Karpas-422 (cell line): ENCODE measurements around the gene GTF2H1. TPM values are rescaled to one million over a fixed set of nuclear protein-coding genes. Genes with fewer than 3 reads are reported as not detected.
"Not testable (repeated sequence)": the region's sequence is repeated elsewhere in the genome, so short reads cannot be mapped to it uniquely, and the experiment has no call there.

Experiments used
- DNase-seq: peaks from one replicate; pipeline ENCODE4 v3.0.0-alpha.2; 2015
- H2AFZ ChIP-seq: fragments of 200-600 bp; sonication (generic); 2 replicates; pipeline ENCODE4 v1.6.1; 2014; ENCODE audit warnings: antibody characterized with exemption, low read length, mixed read lengths
- H3K27ac ChIP-seq: fragments of 200-600 bp; sonication (generic); 2 replicates; pipeline ENCODE4 v1.5.1; 2014; ENCODE audit warnings: mild to moderate bottlenecking, low read length, moderate library complexity
- H3K27me3 ChIP-seq: fragments of 200-600 bp; sonication (generic); 2 replicates; pipeline ENCODE4 v1.6.1; 2014; ENCODE audit warnings: low read length, mixed read lengths
- H3K36me3 ChIP-seq: fragments of 200-600 bp; sonication (generic); 2 replicates; pipeline ENCODE4 v1.6.1; 2014; ENCODE audit warnings: low read length, mixed read lengths; ENCODE audit not compliant: insufficient read depth
- H3K4me1 ChIP-seq: fragments of 200-600 bp; sonication (generic); 2 replicates; pipeline ENCODE4 v1.6.1; 2014; ENCODE audit warnings: mild to moderate bottlenecking, low read length, mixed read lengths
- H3K4me2 ChIP-seq: fragments of 200-600 bp; sonication (generic); 2 replicates; pipeline ENCODE4 v1.6.1; 2014; ENCODE audit warnings: low read length, low read depth, mild to moderate bottlenecking; ENCODE audit not compliant: poor library complexity, severe bottlenecking
- H3K4me3 ChIP-seq: fragments of 200-600 bp; sonication (generic); 2 replicates; pipeline ENCODE4 v1.5.1; 2014; ENCODE audit warnings: mild to moderate bottlenecking, antibody characterized with exemption, low read length, mixed read lengths
- H3K79me2 ChIP-seq: fragments of 200-600 bp; sonication (generic); 2 replicates; pipeline ENCODE4 v1.6.1; 2014; ENCODE audit warnings: mild to moderate bottlenecking, low read length, mixed read lengths
- H3K9ac ChIP-seq: fragments of 200-600 bp; sonication (generic); 2 replicates; pipeline ENCODE4 v1.6.0; 2014; ENCODE audit warnings: low read length
- H3K9me2 ChIP-seq: fragments of 200-600 bp; sonication (generic), shearing (Covaris generic); replicated peaks from 2 replicates; pipeline ENCODE4 v1.6.0; 2014; ENCODE audit warnings: mild to moderate bottlenecking, low read length, moderate library complexity; ENCODE audit not compliant: insufficient read depth
- H3K9me3 ChIP-seq: fragments of 300-700, 200-600 bp; sonication (generic); 2 replicates; pipeline ENCODE4 v1.6.1; 2014; ENCODE audit warnings: low read length, mixed read lengths
- H4K20me1 ChIP-seq: fragments of 200-600 bp; sonication (generic); 2 replicates; pipeline ENCODE4 v1.6.1; 2014; ENCODE audit warnings: mild to moderate bottlenecking, antibody characterized with exemption, low read length, low read depth; ENCODE audit not compliant: insufficient read depth
- small RNA-seq: library from RNA; depleted of rRNA; stranded (forward); fragments of <200 nt; gene quantifications from one replicate; pipeline ENCODE3, GENCODE V24; 2014
- total RNA-seq: library from RNA; depleted of rRNA; stranded (reverse); fragments of >200 nt; shearing (Covaris generic); gene quantifications from 2 replicates; pipeline ENCODE4 v1.2.3, GENCODE V29; 2014; ENCODE audit warnings: low replicate concordance; rRNA removed

GTF2H1 gene
- total RNA-seq, 1 experiment from 2014 or later: 81.5 TPM

DNA sequence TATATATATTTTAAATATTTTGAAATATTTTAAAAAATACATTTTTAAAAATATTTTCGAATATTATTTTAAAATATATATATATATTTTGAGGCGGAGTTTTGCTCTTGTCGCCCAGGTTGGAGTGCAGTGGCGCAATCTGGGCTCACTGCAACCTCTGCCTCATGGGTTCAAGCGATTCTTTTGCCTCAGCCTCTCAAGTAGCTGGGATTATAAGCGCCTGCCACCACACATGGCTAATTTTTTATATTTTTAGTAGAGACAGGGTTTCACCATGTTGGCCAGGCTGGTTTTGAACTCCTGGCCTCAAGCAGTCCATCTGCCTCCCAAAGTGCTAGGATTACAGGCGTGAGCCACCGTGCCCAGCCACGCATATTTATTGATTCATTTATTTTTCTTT is 78.7 kb downstream of the GTF2H1 start:
- H3K9me3 ChIP-seq, H3K4me2 ChIP-seq, H2AFZ ChIP-seq, H3K9ac ChIP-seq, H3K27me3 ChIP-seq, H3K4me1 ChIP-seq, H3K4me3 ChIP-seq, H3K27ac ChIP-seq, H3K9me2 ChIP-seq: not testable (repeated sequence)
- DNase-seq: peak; percentile 37
- Histone ChIP-seq H4K20me1 (peaks cover 64% of the 10 kb centered on the region), H3K79me2 (peaks cover 26% of the 10 kb centered on the region), H3K36me3 (peaks cover 78% of the 10 kb centered on the region)

DNA sequence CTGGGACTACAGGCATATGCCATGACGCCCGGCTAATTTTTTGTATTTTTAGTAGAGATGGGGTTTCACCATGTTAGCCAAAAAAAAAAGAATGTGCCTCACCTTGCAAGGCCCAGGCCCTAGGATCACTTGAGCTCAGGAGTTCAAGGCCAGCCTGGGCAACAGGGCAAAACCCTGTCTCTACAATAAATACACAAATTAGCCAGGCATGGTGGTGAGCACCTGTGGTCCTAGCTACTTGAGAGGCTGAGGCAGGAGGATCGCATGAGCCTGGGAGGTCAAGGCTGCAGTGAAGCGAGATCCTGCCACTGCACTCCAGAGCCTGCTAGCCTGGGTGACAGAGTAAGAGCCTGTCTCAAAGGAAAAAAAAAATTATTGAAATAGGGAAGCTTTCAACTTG is 81.7 kb downstream of the GTF2H1 start:
- Histone ChIP-seq H4K20me1 (peaks cover 44% of the 10 kb centered on the region), H3K9ac (no peak overlapping the region), H3K4me2 (no peak overlapping the region)

DNA sequence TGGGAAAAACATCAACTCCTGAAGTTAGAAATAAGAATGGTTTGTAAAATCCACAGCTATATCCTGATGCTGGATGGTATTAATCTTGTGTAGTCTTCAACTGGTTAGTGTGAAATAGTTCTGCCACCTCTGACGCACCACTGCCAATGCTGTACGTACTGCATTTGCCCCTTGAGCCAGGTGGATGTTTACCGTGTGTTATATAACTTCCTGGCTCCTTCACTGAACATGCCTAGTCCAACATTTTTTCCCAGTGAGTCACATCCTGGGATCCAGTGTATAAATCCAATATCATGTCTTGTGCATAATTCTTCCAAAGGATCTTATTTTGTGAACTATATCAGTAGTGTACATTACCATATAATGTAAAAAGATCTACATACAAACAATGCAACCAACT is 85.0 kb downstream of the GTF2H1 start:
- not testable (repeated sequence) for H3K9ac ChIP-seq, DNase-seq, H3K9me2 ChIP-seq, H3K27me3 ChIP-seq, H3K27ac ChIP-seq, H2AFZ ChIP-seq, H3K4me2 ChIP-seq, H3K9me3 ChIP-seq, H3K4me3 ChIP-seq, H3K79me2 ChIP-seq, H3K4me1 ChIP-seq
- Histone ChIP-seq H4K20me1 (peaks cover 29% of the 10 kb centered on the region), H3K36me3 (peaks cover 46% of the 10 kb centered on the region)

More for the DNA sequence above, 81.7 kb downstream of the GTF2H1 start:
- Histone ChIP-seq H3K9me2 (no peaks in the 10 kb centered on the region), H3K79me2 (peaks cover 2% of the 10 kb centered on the region; the same call in 1 of the 2 replicates), H3K9me3 (no peaks in the 10 kb centered on the region), H3K27me3 (no peaks in the 10 kb centered on the region), H2AFZ (no peak overlapping the region), H3K27ac (no peak overlapping the region), H3K4me3 (no peak overlapping the region), H3K4me1 (no peaks in the 10 kb centered on the region), H3K36me3 (peaks cover 68% of the 10 kb centered on the region)
- DNase-seq: no peak

DNA sequence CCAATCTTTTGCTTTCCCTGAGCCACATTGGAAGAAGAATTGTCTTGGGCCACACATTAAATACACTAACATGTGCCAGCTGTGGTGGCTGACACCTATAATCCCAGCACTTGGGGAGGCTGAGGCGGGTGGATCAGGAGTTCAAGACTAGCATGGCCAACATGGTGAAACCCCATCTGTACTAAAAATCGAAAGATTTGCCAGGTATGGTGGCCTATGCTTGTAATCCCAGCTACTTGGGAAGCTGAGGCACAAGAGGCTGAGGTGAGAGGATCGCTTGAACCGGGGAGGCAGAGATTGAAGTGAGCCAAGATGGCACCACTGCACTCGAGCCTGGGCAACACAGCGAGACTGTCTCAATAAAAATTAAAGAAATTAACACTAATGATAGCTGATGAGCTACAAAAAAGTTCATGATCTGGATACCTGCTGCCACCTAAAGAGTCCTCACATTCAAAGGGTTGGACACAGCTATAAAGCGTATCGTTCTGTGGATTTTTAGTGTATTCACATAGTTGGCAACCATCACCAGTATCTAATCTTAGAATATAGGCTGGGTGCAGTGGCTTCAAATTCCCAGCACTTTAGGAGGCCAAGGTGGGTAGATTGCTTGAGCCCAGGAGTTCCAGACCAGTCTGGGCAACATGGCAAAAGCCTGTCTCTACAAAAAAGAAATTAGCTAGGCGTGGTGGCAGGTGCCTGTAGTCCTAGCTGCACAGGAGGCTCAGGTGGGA is 86.4 kb downstream of the GTF2H1 start:
- H3K4me1 ChIP-seq: no peaks in the 10 kb centered on the region
- peaks cover 16% of the 10 kb centered on the region for H4K20me1 ChIP-seq
- no peaks in the 10 kb centered on the region for H3K9me2 ChIP-seq
- no peaks in the 10 kb centered on the region for H3K79me2 ChIP-seq
- H2AFZ ChIP-seq: no peak overlapping the region
- H3K9ac ChIP-seq: no peak overlapping the region
- peaks cover 33% of the 10 kb centered on the region; the same call in 1 of the 2 replicates for H3K36me3 ChIP-seq
- no peak overlapping the region for H3K4me3 ChIP-seq
- no peaks in the 10 kb centered on the region for H3K9me3 ChIP-seq
- H3K27ac ChIP-seq: no peak overlapping the region
- H3K4me2 ChIP-seq: no peak overlapping the region
- no peaks in the 10 kb centered on the region for H3K27me3 ChIP-seq
- DNase-seq: peak; percentile 64

DNA sequence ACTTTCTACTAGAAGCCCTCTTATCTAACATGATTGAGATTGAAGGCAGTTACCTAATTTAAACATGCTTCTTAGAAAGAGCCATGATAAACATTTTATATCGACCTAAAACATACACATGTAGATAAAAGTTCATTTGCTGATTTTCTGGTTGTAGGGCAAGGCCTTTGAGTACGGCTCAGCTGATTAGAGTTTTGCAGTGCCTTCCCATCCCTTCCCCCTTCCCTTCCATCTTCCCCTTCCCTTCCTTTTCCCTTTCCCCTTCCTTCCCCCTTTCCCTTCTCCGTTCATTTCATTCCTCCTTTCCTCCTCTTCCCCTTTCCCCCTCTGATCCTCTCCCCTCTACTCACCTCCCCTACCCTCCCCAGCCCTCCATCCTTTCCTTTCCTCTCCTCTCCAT is 94.1 kb downstream of the GTF2H1 start:
- no peak overlapping the region for H3K27ac ChIP-seq
- no peak overlapping the region for H3K9ac ChIP-seq
- no peaks in the 10 kb centered on the region for H4K20me1 ChIP-seq
- no peaks in the 10 kb centered on the region for H3K79me2 ChIP-seq
- H2AFZ ChIP-seq: no peak overlapping the region
- no peak overlapping the region for H3K4me3 ChIP-seq
- no peaks in the 10 kb centered on the region for H3K9me2 ChIP-seq
- no peaks in the 10 kb centered on the region for H3K9me3 ChIP-seq
- DNase-seq: no peak
- H3K4me1 ChIP-seq: no peaks in the 10 kb centered on the region
- H3K4me2 ChIP-seq: no peak overlapping the region
- H3K36me3 ChIP-seq: no peaks in the 10 kb centered on the region
- H3K27me3 ChIP-seq: no peaks in the 10 kb centered on the region

Small RNAs within 50 kb of the gene (small RNA-seq; reads per million reads assigned to genes)
- gene MIR3159: 0.12 reads per million

Other genes with a start within 250 kb of the GTF2H1 start
- gene SAAL1, start 216.5 kb upstream of the GTF2H1 start, total RNA-seq: 36.7 and 43.7 TPM in 2 replicates
- gene MRGPRX3, start 190.0 kb upstream of the GTF2H1 start, total RNA-seq: not detected in 2 replicates
- gene MRGPRX4, start 149.7 kb upstream of the GTF2H1 start, total RNA-seq: not detected in 2 replicates
- not detected in 2 replicates for gene SAA4, start 85.8 kb upstream of the GTF2H1 start, total RNA-seq
- gene SAA2, start 73.9 kb upstream of the GTF2H1 start, total RNA-seq: not detected in 2 replicates
- gene SAA1, start 56.3 kb upstream of the GTF2H1 start, total RNA-seq: not detected in 2 replicates
- gene HPS5, start 427 bp upstream of the GTF2H1 start, total RNA-seq: 31.2 and 44.2 TPM in 2 replicates
- 586 and 711 TPM in 2 replicates for gene LDHA, start 72.0 kb downstream of the GTF2H1 start, total RNA-seq
- not detected in 2 replicates for gene LDHC, start 89.8 kb downstream of the GTF2H1 start, total RNA-seq
- not detected in 2 replicates for gene LDHAL6A, start 133.3 kb downstream of the GTF2H1 start, total RNA-seq
- gene TSG101, start 204.4 kb downstream of the GTF2H1 start, total RNA-seq: 54.2 and 105 TPM in 2 replicates